ENCODE data around the gene PLEKHG2. TPM values are rescaled to one million over a fixed set of nuclear protein-coding genes. Genes with fewer than 3 reads are reported as not detected.
A peak's percentile ranks its signal among the peaks of the same experiment; 100 is the strongest.

PLEKHG2 gene
- total and polyA plus RNA-seq, 2 donors: 13.0 to 30.8 TPM

GRCh38 chr19:39409208-39410016 lies 3.1 kb upstream of the PLEKHG2 start:
- Histone ChIP-seq H3K4me1 (ENCODE audit: control insufficient read depth in 2 of 2, insufficient read depth in 2 of 2, low read length in 2 of 2) (peaks cover 30 to 70% of the 10 kb centered on the region in 2 donors), H3K27me3 (ENCODE audit: control insufficient read depth in 2 of 2, insufficient read depth in 1 of 2, low read length in 1 of 2) (peaks cover 0 to 2% of the 10 kb centered on the region in 2 donors), H3K4me3 (ENCODE audit: low read length in 2 of 2) (peak overlapping the region; percentile 99 to 100), H3K27ac (ENCODE audit: low read depth in 1 of 2, low read length in 1 of 2) (peak overlapping the region; percentile 99 to 100), H3K36me3 (ENCODE audit: control insufficient read depth in 2 of 2, insufficient read depth in 2 of 2, low read length in 1 of 2) (peaks cover 15% of the 10 kb centered on the region in 2 donors), H3K9me3 (ENCODE audit: control insufficient read depth in 2 of 2, insufficient read depth in 1 of 2, low read length in 1 of 2) (peaks cover 0 to 6% of the 10 kb centered on the region in 2 donors)
- peak in 5 of 9 donors; percentile 58 to 84 (median 70) for DNase-seq (ENCODE audit: low read depth in 6 of 9, low spot score in 9 of 9)
- WGBS: 3% methylated on average over 52 of the region's 52 CpGs

- peak overlapping the region; percentile 99 to 100 for H3K4me3 ChIP-seq (ENCODE audit: low read length in 2 of 2)
- peaks cover 0 to 2% of the 10 kb centered on the region in 2 donors for H3K27me3 ChIP-seq (ENCODE audit: control insufficient read depth in 2 of 2, insufficient read depth in 1 of 2, low read length in 1 of 2)
- peaks cover 15 to 19% of the 10 kb centered on the region in 2 donors for H3K36me3 ChIP-seq (ENCODE audit: control insufficient read depth in 2 of 2, insufficient read depth in 2 of 2, low read length in 1 of 2)
- DNase-seq (ENCODE audit: low read depth in 6 of 9, low spot score in 9 of 9): peak in 3 of 9 donors; percentile 61 to 78 (median 63)
- peaks cover 0 to 6% of the 10 kb centered on the region in 2 donors for H3K9me3 ChIP-seq (ENCODE audit: control insufficient read depth in 2 of 2, insufficient read depth in 1 of 2, low read length in 1 of 2)
- 5% methylated on average over 35 of the region's 35 CpGs for WGBS
- peak overlapping the region; percentile 99 to 100 for H3K27ac ChIP-seq (ENCODE audit: low read depth in 1 of 2, low read length in 1 of 2)
- peaks cover 29 to 72% of the 10 kb centered on the region in 2 donors for H3K4me1 ChIP-seq (ENCODE audit: control insufficient read depth in 2 of 2, insufficient read depth in 2 of 2, low read length in 2 of 2)
These were observed 2.2 kb upstream of the PLEKHG2 start for GRCh38 chr19:39410017-39410830.

- H3K4me3 ChIP-seq (ENCODE audit: low read length in 2 of 2): peak overlapping the region; percentile 99 to 100
- WGBS: 86% methylated on average over 1 of the region's 1 CpG
- H3K27me3 ChIP-seq (ENCODE audit: control insufficient read depth in 2 of 2, insufficient read depth in 1 of 2, low read length in 1 of 2): peaks cover 0 to 2% of the 10 kb centered on the region in 2 donors
- peaks cover 24 to 67% of the 10 kb centered on the region in 2 donors for H3K4me1 ChIP-seq (ENCODE audit: control insufficient read depth in 2 of 2, insufficient read depth in 2 of 2, low read length in 2 of 2)
- peaks cover 0 to 6% of the 10 kb centered on the region in 2 donors for H3K9me3 ChIP-seq (ENCODE audit: control insufficient read depth in 2 of 2, insufficient read depth in 1 of 2, low read length in 1 of 2)
- DNase-seq (ENCODE audit: low read depth in 6 of 9, low spot score in 9 of 9): no peak
- H3K36me3 ChIP-seq (ENCODE audit: control insufficient read depth in 2 of 2, insufficient read depth in 2 of 2, low read length in 1 of 2): peaks cover 17 to 25% of the 10 kb centered on the region in 2 donors
- peak overlapping the region; percentile 99 to 100 for H3K27ac ChIP-seq (ENCODE audit: low read depth in 1 of 2, low read length in 1 of 2)
These were observed 1.7 kb upstream of the PLEKHG2 start for GRCh38 chr19:39410831-39411080.

GRCh38 chr19:39411081-39411831 lies 1.2 kb upstream of the PLEKHG2 start:
- peaks cover 0 to 6% of the 10 kb centered on the region in 2 donors for H3K9me3 ChIP-seq (ENCODE audit: control insufficient read depth in 2 of 2, insufficient read depth in 1 of 2, low read length in 1 of 2)
- H3K4me1 ChIP-seq (ENCODE audit: control insufficient read depth in 2 of 2, insufficient read depth in 2 of 2, low read length in 2 of 2): peaks cover 22 to 62% of the 10 kb centered on the region in 2 donors
- peak overlapping the region; percentile 17 to 99 for H3K4me3 ChIP-seq (ENCODE audit: low read length in 2 of 2)
- no peak for DNase-seq (ENCODE audit: low read depth in 6 of 9, low spot score in 9 of 9)
- WGBS: 49% methylated on average over 9 of the region's 9 CpGs
- H3K27me3 ChIP-seq (ENCODE audit: control insufficient read depth in 2 of 2, insufficient read depth in 1 of 2, low read length in 1 of 2): peaks cover 0 to 2% of the 10 kb centered on the region in 2 donors
- H3K36me3 ChIP-seq (ENCODE audit: control insufficient read depth in 2 of 2, insufficient read depth in 2 of 2, low read length in 1 of 2): peaks cover 22 to 30% of the 10 kb centered on the region in 2 donors
- H3K27ac ChIP-seq (ENCODE audit: low read depth in 1 of 2, low read length in 1 of 2): peak overlapping the region; percentile 99 to 100

GRCh38 chr19:39411832-39412099 lies 703 bp upstream of the PLEKHG2 start:
- under 1% methylated on average over 7 of the region's 7 CpGs for WGBS
- H3K27ac ChIP-seq (ENCODE audit: low read depth in 1 of 2, low read length in 1 of 2): peak overlapping the region; percentile 99 to 100
- peaks cover 26 to 35% of the 10 kb centered on the region in 2 donors for H3K36me3 ChIP-seq (ENCODE audit: control insufficient read depth in 2 of 2, insufficient read depth in 2 of 2, low read length in 1 of 2)
- H3K4me1 ChIP-seq (ENCODE audit: control insufficient read depth in 2 of 2, insufficient read depth in 2 of 2, low read length in 2 of 2): peaks cover 22 to 62% of the 10 kb centered on the region in 2 donors
- peak overlapping the region; percentile 17 to 99 for H3K4me3 ChIP-seq (ENCODE audit: low read length in 2 of 2)
- H3K9me3 ChIP-seq (ENCODE audit: control insufficient read depth in 2 of 2, insufficient read depth in 1 of 2, low read length in 1 of 2): peaks cover 0 to 6% of the 10 kb centered on the region in 2 donors
- H3K27me3 ChIP-seq (ENCODE audit: control insufficient read depth in 2 of 2, insufficient read depth in 1 of 2, low read length in 1 of 2): peaks cover 0 to 2% of the 10 kb centered on the region in 2 donors
- peak; percentile 80 to 97 (median 94) for DNase-seq (ENCODE audit: low read depth in 6 of 9, low spot score in 9 of 9)

- peaks cover 22 to 52% of the 10 kb centered on the region in 2 donors for H3K4me1 ChIP-seq (ENCODE audit: control insufficient read depth in 2 of 2, insufficient read depth in 2 of 2, low read length in 2 of 2)
- 0% methylated on average over 24 of the region's 24 CpGs for WGBS
- DNase-seq (ENCODE audit: low read depth in 6 of 9, low spot score in 9 of 9): peak in 1 of 9 donors; percentile 71
- H3K4me3 ChIP-seq (ENCODE audit: low read length in 2 of 2): peak overlapping the region; percentile 73 to 99
- H3K27me3 ChIP-seq (ENCODE audit: control insufficient read depth in 2 of 2, insufficient read depth in 1 of 2, low read length in 1 of 2): no peaks in the 10 kb centered on the region
- H3K27ac ChIP-seq (ENCODE audit: low read depth in 1 of 2, low read length in 1 of 2): peak overlapping the region; percentile 89 to 97
- no peaks in the 10 kb centered on the region for H3K9me3 ChIP-seq (ENCODE audit: control insufficient read depth in 2 of 2, insufficient read depth in 1 of 2, low read length in 1 of 2)
- peaks cover 28 to 42% of the 10 kb centered on the region in 2 donors for H3K36me3 ChIP-seq (ENCODE audit: control insufficient read depth in 2 of 2, insufficient read depth in 2 of 2, low read length in 1 of 2)
These were observed 400 bp downstream of the PLEKHG2 start for GRCh38 chr19:39412867-39413271.

GRCh38 chr19:39413272-39413910 lies 922 bp downstream of the PLEKHG2 start:
- WGBS: 3% methylated on average over 54 of the region's 54 CpGs
- Histone ChIP-seq H3K27me3 (ENCODE audit: control insufficient read depth in 2 of 2, insufficient read depth in 1 of 2, low read length in 1 of 2) (no peaks in the 10 kb centered on the region), H3K4me3 (ENCODE audit: low read length in 2 of 2) (peak overlapping the region; percentile 73 to 99), H3K4me1 (ENCODE audit: control insufficient read depth in 2 of 2, insufficient read depth in 2 of 2, low read length in 2 of 2) (peaks cover 18 to 47% of the 10 kb centered on the region in 2 donors), H3K36me3 (ENCODE audit: control insufficient read depth in 2 of 2, insufficient read depth in 2 of 2, low read length in 1 of 2) (peaks cover 26 to 40% of the 10 kb centered on the region in 2 donors), H3K9me3 (ENCODE audit: control insufficient read depth in 2 of 2, insufficient read depth in 1 of 2, low read length in 1 of 2) (no peaks in the 10 kb centered on the region), H3K27ac (ENCODE audit: low read depth in 1 of 2, low read length in 1 of 2) (peak overlapping the region; percentile 89 to 97)
- DNase-seq (ENCODE audit: low read depth in 6 of 9, low spot score in 9 of 9): peak in 1 of 9 donors; percentile 72

- 81% methylated on average over 18 of the region's 18 CpGs for WGBS
- peaks cover 13 to 40% of the 10 kb centered on the region in 2 donors for H3K4me1 ChIP-seq (ENCODE audit: control insufficient read depth in 2 of 2, insufficient read depth in 2 of 2, low read length in 2 of 2)
- no peak for DNase-seq (ENCODE audit: low read depth in 6 of 9, low spot score in 9 of 9)
- H3K36me3 ChIP-seq (ENCODE audit: control insufficient read depth in 2 of 2, insufficient read depth in 2 of 2, low read length in 1 of 2): peaks cover 27 to 41% of the 10 kb centered on the region in 2 donors
- no peaks in the 10 kb centered on the region for H3K27me3 ChIP-seq (ENCODE audit: control insufficient read depth in 2 of 2, insufficient read depth in 1 of 2, low read length in 1 of 2)
- peak overlapping the region; percentile 62 to 97 for H3K27ac ChIP-seq (ENCODE audit: low read depth in 1 of 2, low read length in 1 of 2)
- H3K4me3 ChIP-seq (ENCODE audit: low read length in 2 of 2): peak overlapping the region; percentile 73 to 99
- no peaks in the 10 kb centered on the region for H3K9me3 ChIP-seq (ENCODE audit: control insufficient read depth in 2 of 2, insufficient read depth in 1 of 2, low read length in 1 of 2)
These were observed 1.6 kb downstream of the PLEKHG2 start for GRCh38 chr19:39413911-39414608.
